HG03439 (cell line): ENCODE measurements around the gene MACF1.
"Not testable (repeated sequence)": the region's sequence is repeated elsewhere in the genome, so short reads cannot be mapped to it uniquely, and the experiment has no call there.

ENCODE experiments used
- ATAC-seq: cut with Tn5 transposase; IDR thresholded peaks from one replicate; pipeline ENCODE4 v1.9.1; 2021; ENCODE audit warnings: mild to moderate bottlenecking, moderate library complexity; ENCODE audit not compliant: unreplicated experiment

MACF1 gene

GRCh38 chr1:39204441-39205081 lies at the start of gene MACF1:
Gene MACF1 (plus strand): TSS chr1:39204695. CDS start chr1:39205023, 328 bp downstream.
- ATAC-seq, result no peak

- ATAC-seq, result no peak
These were observed 47.2 kb upstream of the MACF1 start for GRCh38 chr1:39157304-39157703.

- no peak for ATAC-seq
These were observed 46.0 kb upstream of the MACF1 start for GRCh38 chr1:39158327-39159086.

GRCh38 chr1:39159224-39160036 lies 45.1 kb upstream of the MACF1 start:
- ATAC-seq, result no peak

GRCh38 chr1:39160703-39161102 lies 43.8 kb upstream of the MACF1 start:
- no peak for ATAC-seq

GRCh38 chr1:39161811-39162210 lies 42.7 kb upstream of the MACF1 start:
- not testable (repeated sequence) for ATAC-seq

GRCh38 chr1:39163469-39163868 lies 41.0 kb upstream of the MACF1 start:
- no peak for ATAC-seq

GRCh38 chr1:39164256-39164655 lies 40.2 kb upstream of the MACF1 start:
- ATAC-seq, result no peak

- ATAC-seq, result no peak
These were observed 39.4 kb upstream of the MACF1 start for GRCh38 chr1:39165049-39165448.

- ATAC-seq, result no peak
These were observed 39.0 kb upstream of the MACF1 start for GRCh38 chr1:39165488-39165887.

GRCh38 chr1:39167632-39168209 lies 36.8 kb upstream of the MACF1 start:
- ATAC-seq, result no peak

- no peak for ATAC-seq
These were observed 36.0 kb upstream of the MACF1 start for GRCh38 chr1:39168301-39169080.

GRCh38 chr1:39170731-39171667 lies 33.5 kb upstream of the MACF1 start:
- no peak for ATAC-seq

- ATAC-seq, result no peak
These were observed 31.1 kb upstream of the MACF1 start for GRCh38 chr1:39173119-39173994.

GRCh38 chr1:39173995-39174380 lies 30.5 kb upstream of the MACF1 start:
- no peak for ATAC-seq

- no peak for ATAC-seq
These were observed 30.0 kb upstream of the MACF1 start for GRCh38 chr1:39174390-39175081.

- ATAC-seq, result no peak
These were observed 26.8 kb upstream of the MACF1 start for GRCh38 chr1:39177706-39178105.
